Occipital lobe (tissue), 2 donors: ENCODE measurements around the gene CCT5. TPM values are rescaled to one million over a fixed set of nuclear protein-coding genes. Genes with fewer than 3 reads are reported as not detected.
A peak's percentile ranks its signal among the peaks of the same experiment; 100 is the strongest.
"Not testable (repeated sequence)": the region's sequence is repeated elsewhere in the genome, so short reads cannot be mapped to it uniquely, and the experiment has no call there.

Experiments
- DNase-seq: peaks from one replicate; lab custom pipeline; 2025; lab: John Stamatoyannopoulos, UW
- total RNA-seq: library from RNA; depleted of rRNA; stranded (reverse); fragments of >200 nt; gene quantifications from one replicate; pipeline ENCODE4 v1.2.3, GENCODE V29; 2014

Gene CCT5
- total RNA-seq, 1 donor from 2014 or later = 271 TPM

DNA sequence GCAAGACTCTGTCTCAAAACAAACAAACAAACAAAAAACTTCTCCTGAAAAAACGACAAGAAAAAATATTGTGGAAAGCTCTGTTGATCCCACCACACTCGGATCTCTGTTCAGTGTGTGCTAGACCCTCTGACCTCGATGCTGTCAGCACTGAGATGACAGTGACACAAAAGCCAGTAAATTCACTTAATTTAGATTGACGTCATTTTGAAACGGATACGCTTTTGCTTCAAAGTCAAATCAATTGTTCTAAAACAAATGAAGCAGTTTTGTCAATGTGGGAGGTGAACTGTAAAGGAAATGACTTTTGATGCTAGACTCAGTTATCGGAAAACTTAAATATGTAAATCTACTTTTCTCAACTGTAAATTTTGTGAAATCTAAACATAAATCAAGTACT, 26.6 kb downstream of the CCT5 start:
- DNase-seq = no peak

DNA sequence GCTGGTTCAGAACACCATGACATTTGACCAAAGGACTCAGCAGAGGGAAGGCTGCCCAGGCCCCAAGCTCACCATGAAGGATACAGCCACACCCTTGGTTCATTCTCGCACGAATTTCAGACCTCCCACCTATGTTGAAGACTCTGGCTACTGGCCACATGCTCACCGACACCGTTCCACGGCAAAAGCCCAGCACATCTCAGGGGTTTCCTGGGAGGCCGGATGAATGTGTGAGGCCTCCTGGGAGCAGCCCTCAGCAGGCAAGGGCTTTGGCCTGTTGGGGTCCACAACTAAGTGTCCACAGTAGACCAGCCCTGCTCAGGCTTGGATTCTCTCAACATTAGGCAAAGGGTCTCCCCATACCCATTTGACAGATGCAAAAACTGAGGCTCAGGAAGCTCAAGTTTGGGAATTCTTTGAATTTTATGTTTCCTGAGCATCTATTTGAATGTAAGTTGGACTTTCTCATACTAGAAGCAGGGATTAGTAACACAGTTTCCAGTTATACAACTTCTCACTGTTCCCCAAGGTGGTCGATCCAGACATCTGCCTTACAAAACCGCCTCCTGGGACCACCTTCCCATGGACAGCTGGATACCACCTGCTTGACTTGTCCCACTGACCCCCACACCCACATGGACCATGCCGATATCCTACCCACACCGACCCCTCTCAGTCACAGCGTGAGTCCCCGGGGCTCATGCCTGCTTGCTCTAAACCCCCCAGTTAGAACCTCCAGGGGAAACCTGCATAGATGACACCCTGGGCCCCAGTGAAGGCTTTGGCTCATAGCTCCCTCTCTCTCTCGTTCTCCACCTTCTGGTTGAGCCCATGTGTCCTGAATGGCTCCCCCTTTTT, 27.9 kb downstream of the CCT5 start:
- DNase-seq = no peak

DNA sequence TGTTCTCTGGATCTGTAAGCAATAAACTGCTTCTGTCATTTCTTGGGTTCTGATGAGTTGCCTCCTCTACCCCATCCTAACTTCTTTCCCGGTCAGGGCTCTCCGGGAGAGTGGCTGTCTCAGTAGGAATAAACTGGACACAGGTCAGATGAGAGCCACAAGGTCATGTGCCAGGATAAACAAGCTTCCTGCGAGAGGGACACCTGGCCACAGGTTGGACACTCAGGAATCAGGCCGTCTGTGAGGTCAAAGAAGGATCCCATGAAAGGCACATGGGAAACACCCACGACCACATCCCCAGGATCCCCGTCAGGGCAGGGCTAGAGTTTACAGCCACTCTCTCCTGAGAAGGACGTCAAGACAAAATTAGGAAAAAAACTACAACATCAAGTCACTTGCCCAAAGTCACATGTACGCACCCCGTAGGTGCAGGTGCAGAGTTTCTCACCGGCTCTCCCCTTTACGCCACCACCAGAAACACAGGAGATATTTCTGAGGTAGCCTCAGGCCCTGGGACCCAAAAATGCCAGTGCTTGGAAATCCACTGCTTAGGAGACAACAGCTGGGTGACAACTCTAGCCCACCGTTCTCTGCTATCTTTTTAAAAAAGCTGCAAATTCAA, 28.7 kb downstream of the CCT5 start:
- no peak for DNase-seq

DNA sequence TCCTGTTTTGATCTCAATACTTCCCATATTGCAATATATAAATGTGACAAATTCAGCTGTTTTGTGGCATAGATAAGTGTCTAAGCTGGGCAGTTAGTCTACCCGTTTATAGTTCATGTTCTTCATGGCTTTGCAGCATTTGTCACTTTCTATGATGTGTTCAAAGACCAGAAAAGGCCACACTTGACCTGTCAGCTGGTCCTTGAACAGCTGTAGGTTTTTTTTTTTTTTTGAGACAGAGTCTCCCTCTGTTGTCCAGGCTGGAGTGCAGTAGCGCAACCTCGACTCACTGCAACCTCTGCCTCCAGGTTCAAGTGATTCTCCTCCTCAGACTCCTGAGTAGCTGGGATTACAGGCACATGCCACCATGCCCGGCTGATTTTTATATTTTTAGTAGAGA, 29.2 kb downstream of the CCT5 start:
- no peak for DNase-seq

DNA sequence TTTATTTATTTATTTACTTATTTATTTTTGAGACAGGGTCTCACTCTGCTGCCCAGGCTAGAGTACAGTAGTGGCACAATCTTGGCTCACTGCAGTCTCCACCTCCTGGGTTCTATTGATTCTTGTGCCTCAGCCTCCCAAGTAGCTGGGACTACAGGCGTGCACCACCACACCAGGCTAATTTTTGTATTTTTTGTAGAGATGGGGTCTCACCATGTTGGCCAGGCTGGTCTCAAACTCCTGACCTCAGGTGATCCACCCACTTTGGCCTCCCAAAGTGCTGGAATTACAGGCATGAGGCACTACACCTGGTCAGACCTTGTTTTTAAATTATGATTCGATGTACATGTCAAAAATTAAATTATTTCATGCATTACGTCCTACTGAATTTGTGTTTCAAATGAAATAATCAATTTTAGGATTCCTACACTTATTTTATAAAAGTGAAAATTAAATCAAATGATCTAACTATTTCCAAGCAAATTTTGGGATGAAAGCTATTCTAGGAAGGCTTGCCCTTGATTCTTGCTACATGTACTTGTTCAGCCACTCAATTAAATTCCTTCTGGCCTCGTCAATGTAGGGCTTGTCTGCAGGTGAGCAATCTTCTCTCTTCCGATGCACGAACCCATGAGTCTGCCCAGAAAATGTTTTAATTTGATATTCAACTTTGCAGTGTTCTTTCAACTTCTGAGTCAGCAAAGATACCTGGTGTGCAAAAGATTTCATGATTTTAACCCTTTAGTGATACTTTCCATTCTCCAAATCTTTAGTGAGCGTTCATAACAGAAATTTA, 30.0 kb downstream of the CCT5 start:
- no peak for DNase-seq

DNA sequence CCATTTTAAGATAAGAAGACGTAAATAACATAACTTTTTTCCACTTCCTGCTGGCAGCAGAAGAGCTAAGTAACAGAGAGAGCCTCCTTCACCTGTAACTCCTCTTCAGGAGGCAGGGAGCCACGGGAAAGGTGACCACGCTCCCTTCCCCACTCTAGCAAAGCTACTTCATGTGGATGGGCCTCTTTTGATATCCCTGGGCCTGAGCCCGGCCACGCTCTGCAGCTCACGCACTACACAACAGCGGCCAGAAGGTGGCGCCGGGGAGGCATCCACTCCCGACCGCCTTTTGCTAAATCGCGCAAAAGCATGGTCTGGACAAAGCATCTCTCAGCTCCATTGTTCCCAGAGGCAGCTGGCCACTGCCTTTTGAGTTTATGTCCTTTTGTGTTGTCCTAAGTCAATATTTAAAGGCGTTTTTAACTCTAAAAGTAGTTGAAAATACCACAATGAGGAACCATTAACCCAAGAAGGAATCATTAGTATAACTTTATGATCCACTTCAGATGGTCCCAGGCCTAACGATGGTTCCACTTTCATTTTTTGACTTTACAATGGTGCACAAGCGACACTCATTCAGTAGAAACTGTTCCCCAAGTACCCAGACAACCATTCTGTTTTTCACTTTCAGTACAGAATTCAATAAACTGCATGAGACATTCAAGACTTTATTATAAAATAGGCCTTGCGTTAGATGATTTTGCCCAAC, 34.0 kb downstream of the CCT5 start:
- DNase-seq = peak; percentile 81

DNA sequence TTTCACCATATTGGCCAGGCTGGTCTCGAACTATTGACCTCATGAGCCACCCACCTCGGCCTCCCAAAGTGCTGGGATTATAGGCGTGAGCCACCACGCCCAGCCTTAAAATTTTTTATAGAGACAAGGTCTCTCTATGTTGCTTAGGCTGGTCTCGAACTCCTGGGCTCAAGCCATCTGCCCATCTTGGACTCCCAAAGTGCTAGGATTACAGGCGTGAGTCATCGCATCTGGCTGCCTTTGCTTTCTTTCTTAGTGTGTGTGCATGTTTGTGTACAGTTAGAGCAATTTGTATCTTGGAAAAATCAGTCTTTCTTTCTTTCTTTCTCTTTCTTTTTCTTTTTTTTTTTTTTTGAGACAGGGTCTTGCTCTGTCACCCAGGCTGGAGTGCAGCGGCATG, 35.3 kb downstream of the CCT5 start:
- DNase-seq = not testable (repeated sequence)

DNA sequence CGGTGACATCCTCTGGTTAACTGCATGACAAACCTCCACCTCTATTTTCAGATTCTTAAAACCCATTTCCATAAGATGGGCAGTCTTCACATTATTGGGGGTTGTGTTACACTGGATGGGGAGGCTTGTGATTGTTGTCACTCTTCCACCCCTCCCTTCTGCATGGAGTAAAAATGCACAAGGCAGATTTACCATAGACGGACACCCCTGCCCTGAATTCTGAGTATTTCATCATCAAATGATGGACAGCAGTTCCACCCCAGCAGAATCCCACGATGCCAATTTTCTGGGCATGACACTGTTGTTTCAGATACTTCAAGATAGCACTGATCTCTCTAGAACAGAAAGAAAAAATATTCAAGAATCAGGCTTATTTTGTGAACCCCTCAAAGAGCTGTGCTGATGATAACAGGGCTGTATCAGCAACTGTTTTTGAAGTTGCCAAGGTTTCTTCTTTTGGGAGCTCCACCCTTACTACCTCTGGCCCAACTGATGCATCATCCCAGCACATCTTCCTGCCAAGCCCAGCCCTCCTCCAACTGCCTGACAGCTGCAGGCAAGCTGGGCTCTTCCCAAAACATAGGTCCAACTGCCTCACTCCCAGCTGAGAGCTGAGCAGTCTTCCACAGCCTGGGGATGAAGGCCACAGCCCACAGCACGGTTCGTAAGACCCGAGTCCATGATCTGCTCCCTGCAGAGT, 36.2 kb downstream of the CCT5 start:
- peak; percentile 68 for DNase-seq

DNA sequence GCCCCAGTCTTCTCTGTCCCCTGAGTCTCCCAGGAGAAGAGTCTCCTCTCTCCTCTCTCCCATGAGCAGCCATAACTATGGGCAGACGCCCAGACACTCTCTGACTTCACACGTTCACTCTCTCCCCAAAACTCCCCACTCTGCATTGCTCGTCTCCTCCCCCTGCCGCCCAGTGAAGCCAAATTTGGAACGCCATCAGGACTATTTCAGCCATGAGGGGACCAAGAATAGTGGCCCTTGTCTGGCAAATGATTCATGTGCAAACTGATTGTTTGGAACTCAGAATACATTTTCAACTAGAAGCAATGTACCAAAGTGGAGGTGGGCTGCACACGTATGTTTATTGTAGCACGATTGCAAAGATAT, 36.8 kb downstream of the CCT5 start:
- DNase-seq = peak; percentile 68

DNA sequence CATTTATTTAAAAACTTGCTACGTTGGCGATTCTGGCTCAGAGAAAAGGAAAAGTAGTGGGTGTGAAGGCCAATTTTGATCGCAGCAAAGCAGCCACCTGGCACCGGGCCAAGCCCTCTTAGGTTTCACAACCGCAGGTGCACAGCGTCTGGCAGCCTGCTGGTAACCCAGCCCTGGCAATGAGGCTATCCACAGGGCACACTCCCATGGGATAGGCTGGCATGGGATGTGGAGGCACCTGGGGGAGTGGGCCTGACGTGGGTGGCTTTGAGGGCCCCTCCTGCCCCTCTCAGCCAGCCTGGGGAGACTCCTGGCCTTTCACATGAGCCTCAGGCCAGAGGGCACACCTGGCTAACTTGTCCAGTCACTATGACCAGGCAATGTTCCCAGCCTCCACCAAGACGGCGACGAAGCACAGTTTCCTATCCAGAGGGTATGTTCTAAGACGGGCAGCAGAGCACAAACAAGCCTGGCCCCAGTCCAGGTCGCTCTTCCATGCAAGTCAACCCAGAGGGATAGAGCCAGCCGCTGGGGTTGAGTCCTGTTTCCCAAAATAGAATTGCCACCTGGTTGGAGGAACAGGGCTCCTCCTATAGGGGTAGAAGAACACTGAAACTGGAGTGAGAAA, 38.6 kb downstream of the CCT5 start:
- no peak for DNase-seq

DNA sequence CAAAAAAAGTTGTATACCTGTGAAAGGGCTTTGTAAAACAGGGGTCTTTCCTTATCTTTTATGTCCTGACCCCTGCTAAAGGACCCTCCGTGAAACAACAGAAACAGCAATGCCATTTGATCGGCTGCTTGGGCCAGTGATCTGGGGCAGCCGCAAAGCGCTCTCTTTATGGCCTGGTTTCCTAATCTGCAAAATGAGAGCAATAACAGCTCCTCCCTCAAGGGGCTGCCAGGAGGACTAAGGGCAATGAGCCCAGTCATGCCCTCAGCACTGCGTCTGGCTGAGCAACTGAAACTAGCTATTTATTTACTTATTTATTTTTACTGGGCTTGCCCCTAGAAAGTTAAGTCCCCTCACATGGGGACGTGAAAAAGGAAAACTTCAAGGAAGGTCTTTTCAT, 39.3 kb downstream of the CCT5 start:
- DNase-seq = no peak

DNA sequence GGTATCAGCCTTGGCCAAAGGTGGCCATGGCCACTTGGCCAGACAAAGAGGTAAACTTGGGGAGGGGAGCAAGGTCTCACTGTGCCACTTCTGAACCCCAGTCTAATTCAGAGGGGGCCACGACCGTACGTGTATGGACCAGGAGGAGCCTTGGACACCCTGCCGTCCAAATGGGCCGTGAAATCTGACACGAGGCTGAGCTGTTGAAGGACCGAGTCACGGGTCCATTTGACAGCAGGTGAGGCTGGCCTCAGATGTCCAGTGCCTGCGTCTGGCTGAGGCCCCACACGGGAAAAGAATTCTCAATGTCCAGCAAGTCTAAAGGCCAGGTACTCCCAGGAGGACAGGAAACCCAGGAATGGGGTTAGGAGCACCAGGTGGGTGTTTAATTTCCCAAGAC, 39.9 kb downstream of the CCT5 start:
- no peak for DNase-seq

DNA sequence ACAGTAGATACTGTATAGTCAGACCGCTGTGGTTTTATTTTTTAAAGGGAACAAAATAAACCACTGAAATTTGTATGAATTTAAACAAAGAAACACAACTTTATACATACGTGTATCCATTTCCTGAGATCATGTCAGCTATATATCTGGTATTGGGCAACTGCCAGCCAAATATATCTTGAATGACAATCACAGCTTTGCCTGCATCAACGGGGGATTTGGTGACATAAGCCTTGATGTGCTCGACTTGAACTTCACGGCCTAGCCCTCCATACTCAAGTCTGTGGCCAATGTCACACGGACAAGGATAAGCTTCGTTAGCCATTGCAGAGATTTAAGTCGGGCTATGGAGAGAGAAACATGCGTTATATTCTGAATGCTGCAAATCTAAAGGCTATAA, 40.4 kb downstream of the CCT5 start:
- DNase-seq = no peak

DNA sequence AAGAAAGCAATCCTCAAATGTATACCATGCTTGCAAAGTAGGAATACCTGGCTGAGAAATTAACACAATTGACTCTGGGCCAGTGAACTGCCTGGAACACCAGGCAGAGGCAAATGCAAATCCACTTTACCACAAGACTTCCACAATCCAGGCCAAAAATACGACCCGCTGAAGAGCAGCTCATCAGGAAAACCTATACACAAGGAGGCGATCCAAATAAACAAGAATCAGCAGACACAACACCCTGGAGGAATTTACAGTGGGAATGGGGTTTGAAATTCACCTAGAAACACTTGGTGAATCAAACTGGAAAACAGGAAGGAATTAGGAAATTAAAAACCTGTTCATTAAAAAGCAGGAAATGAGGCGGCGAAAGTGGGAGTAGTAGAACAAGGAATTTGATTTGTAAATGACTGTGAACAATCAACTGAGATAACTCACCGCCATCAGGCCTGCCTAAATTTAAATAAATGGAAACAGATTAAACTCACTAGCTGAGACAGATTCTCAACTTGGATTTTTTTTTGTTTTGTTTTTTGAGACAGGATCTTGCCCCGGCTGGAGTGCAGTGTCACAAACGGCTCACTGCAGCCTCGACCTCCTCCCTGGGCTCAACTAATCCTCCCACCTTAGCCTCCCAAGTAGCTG, 41.7 kb downstream of the CCT5 start:
- DNase-seq = no peak

DNA sequence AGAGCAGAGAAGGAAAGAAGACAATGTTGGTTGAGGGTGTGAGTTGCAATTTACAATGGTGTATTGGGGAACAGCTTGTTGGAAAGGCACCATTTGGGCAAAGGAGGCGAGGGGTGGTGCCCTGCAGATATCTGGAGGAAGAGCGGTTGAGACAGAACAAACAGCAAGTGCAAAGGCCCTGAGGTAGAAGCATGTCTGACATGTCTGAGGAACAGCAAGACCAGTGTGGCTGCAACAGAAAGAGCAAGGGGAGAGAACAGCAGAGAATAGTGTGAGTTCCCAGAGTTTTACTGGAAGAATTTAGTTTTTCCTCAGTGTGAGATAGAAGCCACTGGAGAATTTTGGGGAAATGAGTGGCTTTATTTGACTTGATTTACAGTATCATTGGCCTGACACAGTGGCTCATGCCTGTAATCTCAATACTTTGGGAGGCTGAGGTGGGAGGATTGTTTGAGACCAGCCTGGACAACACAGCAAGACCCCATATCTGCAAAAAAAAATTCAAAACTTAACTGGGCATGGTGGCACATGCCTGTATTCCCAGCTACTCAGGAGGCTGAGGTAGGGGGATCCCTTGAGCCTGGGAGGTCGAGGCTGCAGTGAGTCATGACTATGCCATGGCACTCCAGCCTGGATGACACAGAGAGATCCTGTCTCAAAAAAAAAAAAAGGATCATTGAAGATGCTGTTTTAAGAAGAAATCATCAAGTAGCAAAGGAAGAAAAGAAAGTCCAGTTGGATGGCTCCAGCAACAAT, 44.0 kb downstream of the CCT5 start:
- no peak for DNase-seq

DNA sequence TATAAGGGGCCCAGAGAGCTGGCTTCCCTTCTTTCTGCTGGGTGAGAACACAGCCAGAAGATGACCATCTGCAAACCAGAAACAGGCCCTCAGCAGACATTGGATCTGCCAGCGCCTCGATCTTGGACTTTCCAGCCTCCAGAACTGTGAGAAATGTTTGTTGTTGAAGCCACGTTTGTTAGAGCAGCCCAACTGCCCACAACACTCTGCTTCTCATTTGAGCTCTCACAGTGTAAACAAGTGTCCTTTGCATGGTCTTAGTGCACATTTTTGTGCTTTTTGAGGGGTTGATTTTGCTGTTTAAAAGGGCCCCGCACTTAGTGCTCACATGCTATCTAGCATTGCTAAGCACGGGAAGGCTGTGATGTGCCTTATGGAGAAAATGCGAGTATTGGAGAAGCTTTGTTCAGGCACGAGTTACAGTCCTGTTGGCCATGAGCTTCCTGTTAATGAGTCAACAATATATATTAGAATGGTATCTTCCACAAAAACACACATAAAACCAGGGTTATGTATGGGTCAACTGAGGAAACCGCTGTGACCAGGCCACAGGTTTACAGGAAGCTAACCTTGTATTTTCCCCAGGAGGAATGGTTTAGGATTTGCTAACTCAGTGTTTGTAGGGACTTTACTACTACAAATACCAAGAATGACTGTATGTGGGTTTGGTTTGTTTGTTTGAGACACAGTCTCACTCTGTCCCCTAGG, 45.7 kb downstream of the CCT5 start:
- DNase-seq = no peak

DNA sequence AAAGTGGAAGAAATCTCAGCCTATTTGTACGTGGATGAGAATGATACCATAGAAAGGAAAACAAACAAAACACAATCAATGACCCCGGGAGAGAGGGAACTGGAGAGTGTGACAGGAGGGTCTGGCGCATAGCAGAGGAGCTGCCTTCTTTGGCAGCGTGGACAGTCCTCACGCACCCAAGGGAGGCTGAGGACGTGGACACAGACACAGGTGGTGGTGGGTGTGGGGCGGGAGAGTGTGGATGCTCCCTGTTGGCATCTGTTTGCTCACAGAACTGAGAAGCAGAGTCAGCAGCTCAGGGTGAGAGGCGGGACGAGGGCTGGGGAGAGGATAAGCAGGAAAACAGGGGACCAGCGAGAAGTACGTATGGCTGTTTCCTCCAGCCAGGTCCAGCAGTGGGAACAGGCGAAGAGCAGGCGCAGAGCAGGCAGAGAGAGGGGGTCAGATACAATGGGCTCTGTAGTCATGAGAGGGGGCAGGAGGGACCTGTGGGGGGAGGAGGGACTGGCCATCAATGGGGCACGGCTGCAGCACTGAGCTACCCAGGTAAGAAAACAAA, 47.6 kb downstream of the CCT5 start:
- DNase-seq = no peak

DNA sequence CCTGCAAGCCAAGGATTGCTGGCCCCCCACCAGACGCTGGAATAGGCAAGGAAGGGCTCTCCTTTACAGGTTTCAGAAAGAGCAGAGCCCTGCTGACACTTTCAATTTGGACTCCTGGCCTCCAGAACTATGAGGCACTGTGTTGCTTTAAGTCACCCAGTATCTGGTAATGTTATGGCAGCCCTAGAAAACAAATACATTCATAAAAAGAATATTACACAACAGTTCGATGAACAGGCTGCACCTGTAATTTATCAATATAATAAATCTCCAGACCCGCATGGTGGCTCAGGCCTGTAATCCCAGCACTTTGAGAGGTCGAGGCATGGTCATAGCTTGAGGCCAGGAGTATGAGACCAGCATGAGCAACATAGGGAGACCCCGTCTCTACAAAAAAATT, 50.2 kb downstream of the CCT5 start:
- no peak for DNase-seq
